ENCODE results near the gene TPCN2.

DNA sequence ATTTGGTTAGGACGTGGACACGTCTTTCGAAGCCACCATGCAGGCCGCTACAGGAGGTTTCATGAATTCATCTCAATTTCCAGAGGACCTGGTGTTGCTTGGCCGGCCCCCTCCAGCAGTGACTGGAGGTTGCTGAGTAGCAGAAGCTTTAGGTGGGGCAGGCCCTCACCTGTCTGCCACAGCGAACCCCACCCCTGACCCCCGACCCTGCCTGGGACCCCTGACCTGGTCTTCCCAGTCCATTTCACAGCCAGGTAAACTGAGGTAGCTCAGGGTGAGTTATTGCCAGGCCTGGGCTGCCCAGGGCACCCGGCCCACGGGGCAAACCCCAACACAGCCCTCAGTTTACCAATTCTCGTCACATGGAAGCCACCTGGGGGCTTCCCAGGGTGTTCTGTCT, 67.9 kb downstream of the TPCN2 start:
- TF ChIP-seq POLR2AphosphoS5 (IDR thresholded peaks at IDR 0.05; ENCODE audit: borderline replicate concordance, low read depth, low read length) (no peak), EZH2 (IDR thresholded peaks at IDR 0.05) (no peak), FOXP2 (optimal IDR thresholded peaks at IDR 0.05; ENCODE audit: control extremely low read depth, extremely low read length, insufficient read depth) (no peak)
